22Rv1 (cell line): ENCODE results near the gene STK31.

Source experiments
- H3K27ac ChIP-seq: fragments of 450-650 bp; 2 replicates; pipeline ENCODE4 v1.5.1; 2017
- ZFX ChIP-seq: fragments of 450-650 bp; IDR thresholded peaks from 2 replicates; pipeline ENCODE4 v1.6.1; 2017; ENCODE audit warnings: antibody characterized with exemption, borderline replicate concordance
- TF ChIP-seq, protein P1 (sequence below): fragments of 450-650 bp; IDR thresholded peaks from 2 replicates; pipeline ENCODE4 v1.5.1; 2017; ENCODE audit warnings: mild to moderate bottlenecking

Gene STK31, protein sequence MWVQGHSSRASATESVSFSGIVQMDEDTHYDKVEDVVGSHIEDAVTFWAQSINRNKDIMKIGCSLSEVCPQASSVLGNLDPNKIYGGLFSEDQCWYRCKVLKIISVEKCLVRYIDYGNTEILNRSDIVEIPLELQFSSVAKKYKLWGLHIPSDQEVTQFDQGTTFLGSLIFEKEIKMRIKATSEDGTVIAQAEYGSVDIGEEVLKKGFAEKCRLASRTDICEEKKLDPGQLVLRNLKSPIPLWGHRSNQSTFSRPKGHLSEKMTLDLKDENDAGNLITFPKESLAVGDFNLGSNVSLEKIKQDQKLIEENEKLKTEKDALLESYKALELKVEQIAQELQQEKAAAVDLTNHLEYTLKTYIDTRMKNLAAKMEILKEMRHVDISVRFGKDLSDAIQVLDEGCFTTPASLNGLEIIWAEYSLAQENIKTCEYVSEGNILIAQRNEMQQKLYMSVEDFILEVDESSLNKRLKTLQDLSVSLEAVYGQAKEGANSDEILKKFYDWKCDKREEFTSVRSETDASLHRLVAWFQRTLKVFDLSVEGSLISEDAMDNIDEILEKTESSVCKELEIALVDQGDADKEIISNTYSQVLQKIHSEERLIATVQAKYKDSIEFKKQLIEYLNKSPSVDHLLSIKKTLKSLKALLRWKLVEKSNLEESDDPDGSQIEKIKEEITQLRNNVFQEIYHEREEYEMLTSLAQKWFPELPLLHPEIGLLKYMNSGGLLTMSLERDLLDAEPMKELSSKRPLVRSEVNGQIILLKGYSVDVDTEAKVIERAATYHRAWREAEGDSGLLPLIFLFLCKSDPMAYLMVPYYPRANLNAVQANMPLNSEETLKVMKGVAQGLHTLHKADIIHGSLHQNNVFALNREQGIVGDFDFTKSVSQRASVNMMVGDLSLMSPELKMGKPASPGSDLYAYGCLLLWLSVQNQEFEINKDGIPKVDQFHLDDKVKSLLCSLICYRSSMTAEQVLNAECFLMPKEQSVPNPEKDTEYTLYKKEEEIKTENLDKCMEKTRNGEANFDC

DNA sequence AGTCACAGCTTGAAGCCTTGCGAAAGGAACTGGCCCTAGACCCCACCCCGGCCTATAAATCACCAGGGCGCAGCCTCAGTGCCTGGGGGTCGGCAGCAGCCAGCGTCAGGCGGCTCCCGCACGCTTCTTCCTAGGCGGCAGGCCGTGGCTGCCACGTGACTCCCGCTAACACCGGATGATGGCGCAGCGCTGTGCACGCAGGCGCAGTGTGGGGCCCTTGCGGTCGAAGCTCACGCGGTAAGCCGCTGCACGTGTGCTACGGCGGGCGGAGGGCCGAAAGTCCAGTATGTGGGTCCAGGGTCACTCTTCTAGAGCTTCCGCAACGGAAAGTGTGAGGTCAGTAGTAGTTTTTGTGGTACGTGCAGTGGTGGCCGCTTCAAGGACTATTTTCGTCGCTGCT, at the start of gene STK31:
Gene STK31 (plus strand): TSS at position 220 of the 400 bp plus-strand sequence. CDS start 67 bp downstream, at position 287.
- H3K27ac ChIP-seq, result no peak within 1 kb of the TSS
- TF ChIP-seq, protein P1, sequence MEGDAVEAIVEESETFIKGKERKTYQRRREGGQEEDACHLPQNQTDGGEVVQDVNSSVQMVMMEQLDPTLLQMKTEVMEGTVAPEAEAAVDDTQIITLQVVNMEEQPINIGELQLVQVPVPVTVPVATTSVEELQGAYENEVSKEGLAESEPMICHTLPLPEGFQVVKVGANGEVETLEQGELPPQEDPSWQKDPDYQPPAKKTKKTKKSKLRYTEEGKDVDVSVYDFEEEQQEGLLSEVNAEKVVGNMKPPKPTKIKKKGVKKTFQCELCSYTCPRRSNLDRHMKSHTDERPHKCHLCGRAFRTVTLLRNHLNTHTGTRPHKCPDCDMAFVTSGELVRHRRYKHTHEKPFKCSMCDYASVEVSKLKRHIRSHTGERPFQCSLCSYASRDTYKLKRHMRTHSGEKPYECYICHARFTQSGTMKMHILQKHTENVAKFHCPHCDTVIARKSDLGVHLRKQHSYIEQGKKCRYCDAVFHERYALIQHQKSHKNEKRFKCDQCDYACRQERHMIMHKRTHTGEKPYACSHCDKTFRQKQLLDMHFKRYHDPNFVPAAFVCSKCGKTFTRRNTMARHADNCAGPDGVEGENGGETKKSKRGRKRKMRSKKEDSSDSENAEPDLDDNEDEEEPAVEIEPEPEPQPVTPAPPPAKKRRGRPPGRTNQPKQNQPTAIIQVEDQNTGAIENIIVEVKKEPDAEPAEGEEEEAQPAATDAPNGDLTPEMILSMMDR, result no peak
- TF ChIP-seq ZFX, result no peak

DNA sequence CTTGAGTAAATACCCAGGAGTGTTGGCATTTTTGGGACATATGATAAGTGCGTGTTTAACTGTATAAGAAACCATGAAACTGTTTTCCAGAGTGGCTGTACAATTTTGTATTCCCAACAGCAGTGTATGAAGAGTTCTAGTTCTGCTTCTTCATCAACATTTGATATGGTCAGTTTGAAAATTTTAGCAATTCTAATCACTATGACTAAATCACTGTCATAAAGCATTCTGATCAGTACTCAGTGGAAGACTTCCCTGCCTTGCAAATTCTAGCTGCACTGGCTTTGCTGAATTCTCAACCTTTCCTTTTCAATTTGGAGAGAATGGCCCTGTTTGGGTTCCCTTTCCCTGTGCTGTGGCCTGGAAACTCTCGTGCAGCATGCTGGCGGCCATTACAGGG, 48.6 kb upstream of the STK31 start:
- no peak overlapping the region for H3K27ac ChIP-seq
- TF ChIP-seq, protein P1, result no peak
- TF ChIP-seq ZFX, result no peak

DNA sequence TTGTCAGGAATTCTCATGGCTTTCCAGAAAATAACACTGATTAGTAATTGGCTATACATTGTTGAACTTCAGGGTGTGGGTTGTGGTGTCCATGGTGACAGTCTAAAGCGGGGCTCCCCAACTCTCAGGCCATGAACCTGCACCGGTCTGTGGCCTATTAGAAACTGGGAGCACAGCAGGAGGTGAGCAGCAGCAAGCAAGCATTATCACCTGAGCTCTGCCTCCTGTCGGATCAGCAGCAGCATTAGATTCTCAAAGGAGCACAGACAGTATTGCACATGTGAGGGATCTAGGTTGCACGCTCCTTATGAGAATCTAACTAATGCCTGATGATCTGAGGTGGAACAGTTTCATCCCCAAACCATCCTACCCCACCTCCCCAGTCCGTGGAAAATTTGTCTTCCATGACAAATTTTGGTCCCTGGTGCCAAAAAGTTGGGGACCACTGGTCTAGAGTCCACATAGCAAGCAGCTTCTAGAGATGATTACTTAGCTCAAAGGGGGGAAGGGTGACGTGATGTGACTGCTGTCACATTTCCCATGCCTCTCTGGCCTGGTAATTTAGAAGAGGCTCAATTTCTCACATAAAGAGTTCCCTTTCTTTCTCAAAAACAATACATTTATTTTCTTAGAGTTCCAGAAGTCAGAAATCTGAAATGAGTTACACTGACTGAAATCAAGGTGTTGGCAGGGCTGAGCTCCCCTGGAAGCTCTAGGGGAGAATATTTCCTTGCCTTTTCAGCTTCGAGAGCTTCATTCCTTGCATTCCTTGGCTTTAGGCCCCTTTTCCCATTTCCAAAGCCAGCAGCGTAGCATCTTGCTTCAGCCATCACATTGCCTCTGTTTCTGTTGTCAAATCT, 47.7 kb upstream of the STK31 start:
- TF ChIP-seq ZFX, result no peak
- TF ChIP-seq, protein P1, result no peak

DNA sequence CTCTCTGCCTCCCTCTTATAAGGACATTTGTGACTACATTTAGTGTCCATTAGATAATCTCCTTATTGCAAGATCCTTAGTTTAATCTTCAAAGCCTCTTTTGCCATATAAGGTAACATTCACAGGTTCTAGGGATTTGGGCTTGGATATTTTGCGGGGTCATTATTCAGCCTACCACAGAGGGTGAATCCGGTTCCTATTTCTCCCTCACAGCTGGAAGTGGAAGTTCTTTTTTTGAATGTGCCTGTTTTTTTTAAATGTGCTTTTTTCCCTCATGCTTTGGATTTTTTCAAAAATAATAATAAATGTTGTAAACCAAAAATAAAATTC, 47.1 kb upstream of the STK31 start:
- no peak overlapping the region for H3K27ac ChIP-seq
- TF ChIP-seq ZFX, result no peak
- TF ChIP-seq, protein P1, result no peak

More for the DNA sequence above, 47.7 kb upstream of the STK31 start:
- H3K27ac ChIP-seq, result no peak overlapping the region

DNA sequence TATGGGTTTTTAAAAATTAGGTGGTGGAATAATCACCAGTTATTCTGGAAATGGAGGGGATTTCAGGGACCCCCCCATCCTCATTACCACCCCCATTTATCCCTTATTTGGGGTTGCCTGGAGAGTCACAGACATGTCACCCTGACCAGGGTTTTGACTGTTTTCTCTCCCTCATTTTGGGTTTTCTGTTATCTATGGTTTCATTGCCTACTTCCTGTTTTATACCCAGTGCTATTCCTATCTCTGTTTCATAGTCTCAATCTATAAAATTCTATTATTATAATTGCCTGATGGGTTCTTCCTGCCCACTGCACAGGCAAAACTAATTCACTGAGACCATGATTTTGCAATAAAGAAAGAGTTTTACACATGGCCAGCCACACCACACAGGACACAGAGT, 45.9 kb upstream of the STK31 start:
- TF ChIP-seq, protein P1, result no peak
- TF ChIP-seq ZFX, result no peak
- H3K27ac ChIP-seq, result no peak overlapping the region

DNA sequence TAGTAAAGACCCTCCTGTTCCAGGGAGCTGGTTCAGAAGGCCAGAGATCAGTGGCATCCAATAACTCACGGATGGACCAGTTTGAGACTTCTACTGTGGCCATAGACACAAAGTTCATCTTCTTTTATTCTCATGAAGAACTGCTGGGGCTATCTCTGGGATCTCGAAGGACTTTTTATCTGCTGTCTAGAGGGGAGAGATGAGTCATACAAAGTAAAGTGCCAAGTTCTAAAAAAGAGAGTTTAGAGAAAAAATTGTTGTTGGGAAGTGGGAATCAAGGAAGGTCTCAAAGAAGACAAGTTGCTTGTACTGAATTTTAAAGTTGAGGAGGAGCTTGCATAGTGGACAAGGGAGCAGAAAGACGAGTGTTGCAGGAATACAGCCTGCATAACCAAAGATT, 38.0 kb upstream of the STK31 start:
- TF ChIP-seq, protein P1, result no peak
- no peak for TF ChIP-seq ZFX
- no peak overlapping the region for H3K27ac ChIP-seq
